ENCODE results near the gene CAMTA1. TPM values are rescaled to one million over a fixed set of nuclear protein-coding genes. Genes with fewer than 3 reads are reported as not detected.

The CAMTA1 gene
- total and polyA plus RNA-seq, 4 donors = 48.1 to 140 (median 52.3) TPM

DNA sequence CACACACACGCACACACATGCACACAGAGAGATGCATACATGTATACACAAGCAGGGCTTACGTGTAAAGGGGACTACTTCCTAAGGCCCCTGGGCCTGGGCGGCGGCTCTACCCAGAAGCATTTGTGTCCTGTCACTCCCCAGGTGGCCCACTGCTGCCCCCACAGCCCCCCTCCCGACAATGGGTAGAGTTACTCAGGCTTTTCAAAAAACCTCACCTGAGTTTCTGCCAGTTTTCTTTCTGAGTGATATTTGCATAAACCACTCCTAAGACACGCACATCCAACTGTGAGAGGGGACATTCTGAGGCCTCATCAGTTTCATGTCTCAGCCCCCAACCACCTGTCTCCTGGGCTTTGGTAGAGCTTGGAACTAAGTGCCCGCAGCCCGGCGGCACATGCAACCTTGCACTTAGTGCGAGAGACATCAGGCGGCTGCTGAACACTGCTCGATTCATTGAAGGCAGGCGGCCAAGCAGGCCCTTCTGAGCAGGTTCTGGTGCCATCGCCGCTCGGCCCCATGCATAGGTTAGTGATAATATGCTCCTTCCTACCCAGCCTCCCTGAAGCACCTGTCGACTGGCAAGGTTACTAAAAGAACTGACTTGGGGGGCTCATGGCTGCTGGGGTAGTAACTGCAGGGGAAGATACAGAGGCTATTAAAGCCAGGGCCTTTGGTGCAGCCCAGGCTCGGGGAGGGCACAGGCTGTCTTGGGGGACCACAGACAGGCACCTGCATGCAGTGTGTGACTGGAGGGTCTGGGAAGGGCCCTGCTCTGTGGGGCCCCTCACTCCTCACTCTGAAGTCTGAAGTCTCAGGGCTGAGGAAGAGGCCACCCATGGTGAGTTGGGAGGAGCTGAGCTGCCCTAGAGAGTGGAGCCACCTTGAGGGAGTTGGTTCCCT lies 621.6 kb downstream of the CAMTA1 start:
- peaks cover 0 to 1% (median 0%) of the 10 kb centered on the region in 5 donors for H3K4me1 ChIP-seq (ENCODE audit: control insufficient read depth in 5 of 5, insufficient read depth in 5 of 5, low read length in 5 of 5)
- ATAC-seq (ENCODE audit: insufficient read depth, low FRiP score) = no peak
- WGBS, 2 donors = 91 to 93% methylated on average over 18 of the region's 18 CpGs
- TF ChIP-seq, protein P1, sequence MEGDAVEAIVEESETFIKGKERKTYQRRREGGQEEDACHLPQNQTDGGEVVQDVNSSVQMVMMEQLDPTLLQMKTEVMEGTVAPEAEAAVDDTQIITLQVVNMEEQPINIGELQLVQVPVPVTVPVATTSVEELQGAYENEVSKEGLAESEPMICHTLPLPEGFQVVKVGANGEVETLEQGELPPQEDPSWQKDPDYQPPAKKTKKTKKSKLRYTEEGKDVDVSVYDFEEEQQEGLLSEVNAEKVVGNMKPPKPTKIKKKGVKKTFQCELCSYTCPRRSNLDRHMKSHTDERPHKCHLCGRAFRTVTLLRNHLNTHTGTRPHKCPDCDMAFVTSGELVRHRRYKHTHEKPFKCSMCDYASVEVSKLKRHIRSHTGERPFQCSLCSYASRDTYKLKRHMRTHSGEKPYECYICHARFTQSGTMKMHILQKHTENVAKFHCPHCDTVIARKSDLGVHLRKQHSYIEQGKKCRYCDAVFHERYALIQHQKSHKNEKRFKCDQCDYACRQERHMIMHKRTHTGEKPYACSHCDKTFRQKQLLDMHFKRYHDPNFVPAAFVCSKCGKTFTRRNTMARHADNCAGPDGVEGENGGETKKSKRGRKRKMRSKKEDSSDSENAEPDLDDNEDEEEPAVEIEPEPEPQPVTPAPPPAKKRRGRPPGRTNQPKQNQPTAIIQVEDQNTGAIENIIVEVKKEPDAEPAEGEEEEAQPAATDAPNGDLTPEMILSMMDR (IDR thresholded peaks at IDR 0.05; ENCODE audit: control extremely low read depth, extremely low read depth) = no peak
- H3K27me3 ChIP-seq (ENCODE audit: control insufficient read depth in 3 of 3, insufficient read depth in 3 of 3, low read length in 2 of 3) = no peaks in the 10 kb centered on the region
- no peak overlapping the region for H3K4me3 ChIP-seq
- H3K36me3 ChIP-seq (ENCODE audit: control insufficient read depth in 4 of 4, insufficient read depth in 4 of 4, low read length in 4 of 4) = no peaks in the 10 kb centered on the region
- H3K9me3 ChIP-seq (ENCODE audit: control insufficient read depth in 4 of 4, insufficient read depth in 3 of 4, low read length in 3 of 4) = peaks cover 0 to 2% (median 0%) of the 10 kb centered on the region in 4 donors
- peak in 1 of 3 donors; percentile 3 for DNase-seq
- H3K27ac ChIP-seq (ENCODE audit: low read depth in 1 of 2, low read length in 1 of 2) = no peak overlapping the region
- H3K9ac ChIP-seq (ENCODE audit: insufficient read depth in 1 of 2, low read length in 2 of 2) = no peak overlapping the region

DNA sequence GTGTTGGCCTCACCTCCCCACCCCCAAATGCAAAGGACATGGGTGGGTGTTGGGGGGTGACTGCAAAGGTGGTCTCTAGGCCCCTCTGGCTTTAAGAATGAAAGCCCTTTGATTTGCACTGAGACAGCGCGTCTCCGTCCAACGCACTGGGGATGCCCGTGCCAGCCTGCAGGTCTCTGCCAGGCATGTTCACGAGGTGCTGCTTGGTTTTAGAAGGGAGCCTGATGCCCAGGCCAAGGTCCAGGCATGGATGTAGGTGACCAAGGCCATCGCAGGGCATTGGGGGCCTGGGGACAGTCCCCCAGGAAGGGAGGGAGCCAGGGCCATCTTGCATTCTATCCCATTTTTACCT lies 622.3 kb downstream of the CAMTA1 start:
- DNase-seq (peak in 1 of 3 donors; percentile 4), ATAC-seq (ENCODE audit: insufficient read depth, low FRiP score) (no peak)
- Histone ChIP-seq H3K36me3 (ENCODE audit: control insufficient read depth in 4 of 4, insufficient read depth in 4 of 4, low read length in 4 of 4) (no peaks in the 10 kb centered on the region), H3K4me3 (no peak overlapping the region), H3K9me3 (ENCODE audit: control insufficient read depth in 4 of 4, insufficient read depth in 3 of 4, low read length in 3 of 4) (no peaks in the 10 kb centered on the region), H3K27me3 (ENCODE audit: control insufficient read depth in 3 of 3, insufficient read depth in 3 of 3, low read length in 2 of 3) (no peaks in the 10 kb centered on the region), H3K27ac (ENCODE audit: low read depth in 1 of 2, low read length in 1 of 2) (no peak overlapping the region), H3K9ac (ENCODE audit: insufficient read depth in 1 of 2, low read length in 2 of 2) (no peak overlapping the region), H3K4me1 (ENCODE audit: control insufficient read depth in 5 of 5, insufficient read depth in 5 of 5, low read length in 5 of 5) (no peaks in the 10 kb centered on the region)
- 93 to 94% methylated on average over 7 of the region's 7 CpGs for WGBS, 2 donors
- TF ChIP-seq, protein P1 (IDR thresholded peaks at IDR 0.05; ENCODE audit: control extremely low read depth, extremely low read depth) = no peak

DNA sequence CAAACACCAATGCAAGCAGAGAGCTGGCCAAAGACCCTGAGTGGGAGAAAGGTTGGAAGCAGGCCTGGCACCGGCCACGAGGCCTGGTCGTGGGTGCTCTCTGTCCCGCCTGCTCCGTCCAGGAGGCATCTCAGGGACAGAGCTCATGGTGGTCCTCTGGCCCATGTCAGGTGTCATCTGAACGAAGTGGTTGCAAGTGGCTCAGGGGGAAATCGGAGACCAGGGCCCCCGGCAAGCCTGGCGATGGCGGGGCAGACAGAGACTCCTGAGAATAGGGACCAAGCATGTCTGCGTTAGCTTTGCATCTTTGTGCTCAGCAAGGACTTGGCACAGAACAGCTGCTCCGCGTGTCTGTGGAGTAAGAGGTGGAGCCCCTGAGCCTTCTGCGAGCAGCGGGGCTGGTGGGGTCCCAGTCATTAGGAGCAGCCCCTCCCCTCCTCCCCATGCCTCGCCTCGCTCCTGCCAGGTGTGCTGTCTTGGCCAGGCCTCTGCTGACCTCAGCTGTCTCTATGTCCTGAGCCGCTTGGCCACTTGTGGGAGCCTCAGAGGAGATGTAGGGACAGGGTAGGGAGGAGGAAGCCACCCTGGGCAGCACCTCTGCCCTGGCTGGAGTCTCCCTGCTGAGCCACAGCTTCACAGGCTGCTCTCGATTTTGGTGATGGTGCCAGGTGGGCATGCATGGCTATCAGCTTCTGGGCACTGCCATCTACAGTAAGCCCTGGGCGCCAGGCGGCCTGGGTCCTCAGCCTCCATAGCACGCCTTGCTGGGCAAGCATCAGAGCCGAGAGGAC lies 622.9 kb downstream of the CAMTA1 start:
- DNase-seq (peak in 1 of 3 donors; percentile 8), ATAC-seq (ENCODE audit: insufficient read depth, low FRiP score) (no peak)
- Histone ChIP-seq H3K27me3 (ENCODE audit: control insufficient read depth in 3 of 3, insufficient read depth in 3 of 3, low read length in 2 of 3) (no peaks in the 10 kb centered on the region), H3K27ac (ENCODE audit: low read depth in 1 of 2, low read length in 1 of 2) (no peak overlapping the region), H3K9ac (ENCODE audit: insufficient read depth in 1 of 2, low read length in 2 of 2) (no peak overlapping the region), H3K9me3 (ENCODE audit: control insufficient read depth in 4 of 4, insufficient read depth in 3 of 4, low read length in 3 of 4) (no peaks in the 10 kb centered on the region), H3K4me3 (no peak overlapping the region), H3K4me1 (ENCODE audit: control insufficient read depth in 5 of 5, insufficient read depth in 5 of 5, low read length in 5 of 5) (no peaks in the 10 kb centered on the region), H3K36me3 (ENCODE audit: control insufficient read depth in 4 of 4, insufficient read depth in 4 of 4, low read length in 4 of 4) (no peaks in the 10 kb centered on the region)
- WGBS, 2 donors = 93 to 94% methylated on average over 21 to 23 of the region's 23 CpGs
- TF ChIP-seq, protein P1 (IDR thresholded peaks at IDR 0.05; ENCODE audit: control extremely low read depth, extremely low read depth) = no peak

All from lung (tissue), 12 donors.